GM21360 (cell line): ENCODE data around the gene GRB10.
A peak's percentile ranks its signal among the peaks of the same experiment; 100 is the strongest.

Experiments
- ATAC-seq: cut with Tn5 transposase; IDR thresholded peaks from one replicate; pipeline ENCODE4 v1.9.1; 2021; ENCODE audit warnings: mild to moderate bottlenecking, moderate library complexity; ENCODE audit not compliant: unreplicated experiment

The GRB10 gene

DNA sequence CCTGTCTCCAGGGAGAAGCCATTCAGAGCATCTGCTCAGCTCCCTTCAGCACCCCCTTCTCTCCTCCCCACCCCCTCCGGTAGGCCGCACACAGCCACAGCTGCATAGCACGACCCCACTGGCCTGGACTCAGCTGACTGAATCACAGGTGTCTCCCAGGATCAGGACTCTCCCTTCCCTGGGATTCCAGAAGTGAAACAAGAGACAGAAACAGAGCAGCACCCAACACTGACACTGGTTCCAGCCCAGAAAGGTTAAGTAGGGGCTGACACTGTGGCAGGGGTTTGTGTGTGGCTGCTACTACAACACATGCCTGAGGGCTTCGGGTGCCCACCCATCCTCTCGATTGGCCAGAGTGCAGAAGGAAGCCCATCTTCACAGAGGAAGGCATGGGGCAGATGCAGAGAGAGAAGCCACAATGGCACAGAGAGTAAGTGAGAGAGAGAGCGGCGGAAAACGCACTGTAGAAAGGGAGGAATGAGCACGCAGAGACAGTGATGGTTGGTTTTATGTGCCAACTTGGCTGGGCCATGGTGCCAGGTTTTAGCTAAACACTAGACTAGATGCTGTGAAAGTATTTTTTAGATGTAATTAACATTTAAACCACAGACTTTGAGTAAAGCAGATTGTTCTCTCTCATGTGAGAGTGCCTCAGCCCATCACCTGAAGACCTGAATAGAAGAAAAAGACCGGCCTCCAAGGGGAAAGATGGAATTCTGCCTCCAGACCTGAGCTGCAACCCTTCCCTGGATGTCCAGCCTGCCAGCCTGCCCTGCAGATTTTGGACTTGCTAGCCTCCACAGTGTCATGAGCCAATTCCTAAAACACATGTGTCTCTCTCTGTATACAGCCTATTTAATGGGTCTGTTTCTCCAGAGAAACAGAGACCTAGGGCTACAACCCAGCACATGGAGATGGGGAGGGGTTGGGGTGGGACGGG is 107.5 kb downstream of the GRB10 start:
- no peak for ATAC-seq

GRCh38 chr7:50674299-50674698 is 108.4 kb downstream of the GRB10 start:
- no peak for ATAC-seq

DNA sequence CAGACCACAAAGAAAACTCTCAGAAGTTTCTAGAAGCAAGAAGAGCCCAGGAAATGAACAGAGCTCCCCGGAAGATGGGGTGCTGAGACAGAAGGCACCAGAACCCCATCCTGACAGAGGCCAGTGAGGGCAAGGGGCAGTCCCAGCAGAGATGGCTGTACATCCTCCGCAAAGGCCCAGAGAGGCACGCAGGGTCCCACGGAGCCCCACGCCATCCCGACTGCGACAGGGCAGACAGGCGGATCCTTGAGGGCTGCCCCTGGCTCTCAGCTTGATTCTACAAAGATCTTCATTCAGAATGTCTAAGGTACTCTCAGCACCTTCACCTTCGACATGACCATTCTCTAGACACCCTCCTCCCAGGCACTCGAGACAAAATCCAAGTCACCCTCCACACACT is 109.6 kb downstream of the GRB10 start:
- no peak for ATAC-seq

- ATAC-seq, result no peak
These were observed 110.7 kb downstream of the GRB10 start for GRCh38 chr7:50672045-50672444.

GRCh38 chr7:50671386-50671785 is 111.3 kb downstream of the GRB10 start:
- ATAC-seq, result no peak

- ATAC-seq, result no peak
These were observed 112.8 kb downstream of the GRB10 start for GRCh38 chr7:50669890-50670289.

DNA sequence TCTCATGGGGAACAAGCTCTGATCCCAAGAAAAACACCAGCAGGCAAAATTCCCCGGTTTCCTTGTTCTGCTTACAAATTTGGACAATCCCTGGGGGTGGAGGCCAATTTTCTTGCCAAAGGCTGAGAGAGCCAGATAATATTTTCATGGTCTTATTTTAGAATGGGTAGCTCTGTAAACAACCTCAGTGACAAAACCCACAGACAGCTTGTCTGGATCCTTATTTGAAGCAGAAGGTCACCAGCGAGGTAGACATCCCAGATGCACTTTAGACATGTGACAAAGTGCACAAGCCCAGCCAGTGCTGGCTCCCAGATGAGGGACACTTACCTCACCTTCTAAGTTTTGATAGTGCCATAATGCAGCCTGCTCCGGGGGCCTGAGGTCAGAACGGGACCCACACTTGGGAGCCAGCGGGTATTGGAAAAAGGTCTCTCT is 114.9 kb downstream of the GRB10 start:
- no peak for ATAC-seq

GRCh38 chr7:50667338-50667737 is 115.4 kb downstream of the GRB10 start:
- ATAC-seq, result no peak

DNA sequence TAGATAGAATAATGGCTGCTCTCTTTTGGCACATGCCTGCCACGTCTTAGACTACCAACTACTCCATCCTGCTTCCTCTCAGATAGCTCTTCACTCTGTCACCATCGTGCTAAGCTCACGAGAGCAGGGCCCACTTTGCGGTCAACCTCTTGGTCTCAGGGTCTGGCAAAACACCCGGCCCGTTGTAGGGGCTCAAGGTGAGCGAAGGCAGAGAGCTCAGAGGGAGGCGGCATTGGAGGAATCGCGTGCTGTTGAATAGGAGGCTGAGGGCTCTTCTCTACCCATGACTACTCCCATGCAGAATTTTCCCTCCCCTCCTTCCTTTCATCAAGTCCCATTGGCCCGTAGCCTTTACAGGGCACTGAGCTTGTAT is 116.6 kb downstream of the GRB10 start:
- ATAC-seq, result no peak

DNA sequence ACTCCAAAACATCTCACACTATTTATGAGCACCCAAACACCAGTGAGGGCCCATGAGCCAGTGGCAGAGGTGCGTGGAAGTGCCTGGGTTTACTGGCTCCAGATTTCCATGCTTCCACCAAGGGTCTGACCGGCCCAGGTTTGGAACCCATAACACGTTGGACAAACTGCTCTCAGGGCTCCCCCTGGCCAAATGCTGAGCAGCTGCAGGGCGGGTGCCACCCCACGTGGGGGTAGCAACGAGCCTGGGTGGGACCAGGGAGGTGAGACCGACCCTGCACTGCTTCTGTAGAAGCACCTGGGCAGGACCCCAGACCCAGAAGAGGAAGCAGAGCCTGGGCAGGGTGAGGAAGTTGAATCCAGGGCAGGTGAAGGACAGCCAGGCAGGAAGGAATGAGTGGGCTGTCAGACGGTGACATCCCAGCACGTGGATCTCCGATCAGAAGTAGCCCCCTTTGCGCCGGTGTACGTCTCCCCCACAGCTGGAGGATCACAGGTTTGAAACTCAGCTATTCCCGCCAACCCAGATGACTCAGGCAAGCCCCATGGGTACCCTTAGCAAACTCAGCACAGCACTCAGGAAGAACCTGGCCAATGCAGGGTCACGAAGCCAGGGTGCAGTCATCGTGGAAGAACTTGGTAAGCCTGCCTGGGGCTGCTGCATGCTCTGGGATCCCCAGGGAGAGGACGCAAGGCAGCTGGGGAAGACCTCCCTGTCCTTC is 117.1 kb downstream of the GRB10 start:
- ATAC-seq, result no peak

DNA sequence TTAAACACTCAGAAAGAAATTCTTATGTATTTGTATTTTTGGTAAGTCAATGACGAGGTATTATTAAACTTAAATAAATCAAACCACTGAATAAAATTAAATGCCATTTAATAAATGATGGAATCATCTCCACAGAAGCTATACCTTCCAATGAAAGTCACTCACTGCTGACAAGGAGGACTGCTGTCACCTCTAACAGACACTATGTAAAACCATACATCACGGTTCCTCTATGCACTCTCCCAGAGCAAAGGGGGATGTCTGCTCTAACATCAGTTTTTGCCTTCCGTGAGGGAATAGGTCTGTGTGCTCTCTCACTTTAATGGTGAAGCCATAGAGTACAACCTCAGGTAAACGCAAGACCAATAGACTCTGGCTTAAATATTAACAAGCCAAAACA is 117.8 kb downstream of the GRB10 start:
- peak; percentile 31 for ATAC-seq

DNA sequence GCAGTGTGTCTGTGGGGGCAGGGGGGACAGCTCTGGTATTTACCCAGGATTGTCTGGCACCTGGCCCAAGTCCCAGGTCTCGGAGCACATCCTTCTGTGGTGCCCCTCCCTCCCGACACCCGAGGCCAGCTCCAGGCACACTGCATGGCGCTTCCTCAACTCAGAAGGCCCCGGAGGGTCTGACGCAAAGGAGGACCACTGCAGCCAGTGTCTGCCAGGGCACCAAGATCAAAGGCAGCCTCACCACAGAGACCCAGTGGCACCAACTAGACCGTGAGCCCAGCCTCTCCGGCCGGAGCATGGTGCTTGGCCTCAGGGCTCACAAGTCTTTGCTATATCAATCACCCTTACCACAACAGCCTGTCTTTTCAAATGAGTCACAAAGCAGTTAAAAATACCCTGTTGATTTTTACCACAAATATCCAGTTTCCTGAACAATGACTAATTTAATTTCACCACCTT is 118.2 kb downstream of the GRB10 start:
- peak; percentile 60 for ATAC-seq

DNA sequence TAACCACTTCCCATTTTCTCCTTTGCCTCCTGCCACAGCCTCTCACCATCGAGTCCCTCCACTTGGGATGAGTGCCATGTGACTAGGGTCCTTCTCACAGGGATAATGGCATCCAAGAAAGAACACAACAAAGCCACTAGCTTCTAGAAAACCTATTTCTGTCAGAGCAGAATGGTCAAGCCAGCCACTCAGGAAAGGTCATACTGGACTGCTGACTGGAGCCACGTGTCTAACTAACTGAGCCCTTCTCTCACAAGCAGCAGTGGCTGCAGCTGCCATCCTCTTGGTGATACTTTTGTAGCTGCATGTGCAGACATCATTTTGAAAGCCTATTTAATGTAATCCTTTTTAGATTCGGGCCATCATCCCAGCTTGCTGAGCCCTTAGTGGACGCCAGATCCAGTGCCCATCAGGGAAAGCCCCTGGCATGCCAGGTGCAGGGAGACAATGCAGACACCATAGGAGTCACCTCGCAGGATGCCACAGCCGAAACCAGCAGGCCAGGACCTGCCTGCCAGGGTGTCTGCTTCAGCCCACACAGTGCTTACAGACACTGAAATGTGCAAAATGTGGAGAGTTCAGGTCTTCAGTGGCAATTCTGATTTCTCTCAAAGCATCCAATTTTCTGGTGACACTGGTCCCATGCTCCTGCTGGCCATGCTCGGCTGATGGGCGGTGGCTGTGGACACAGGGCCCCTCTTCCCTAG is 119.1 kb downstream of the GRB10 start:
- no peak for ATAC-seq

GRCh38 chr7:50662996-50663395 is 119.7 kb downstream of the GRB10 start:
- no peak for ATAC-seq

DNA sequence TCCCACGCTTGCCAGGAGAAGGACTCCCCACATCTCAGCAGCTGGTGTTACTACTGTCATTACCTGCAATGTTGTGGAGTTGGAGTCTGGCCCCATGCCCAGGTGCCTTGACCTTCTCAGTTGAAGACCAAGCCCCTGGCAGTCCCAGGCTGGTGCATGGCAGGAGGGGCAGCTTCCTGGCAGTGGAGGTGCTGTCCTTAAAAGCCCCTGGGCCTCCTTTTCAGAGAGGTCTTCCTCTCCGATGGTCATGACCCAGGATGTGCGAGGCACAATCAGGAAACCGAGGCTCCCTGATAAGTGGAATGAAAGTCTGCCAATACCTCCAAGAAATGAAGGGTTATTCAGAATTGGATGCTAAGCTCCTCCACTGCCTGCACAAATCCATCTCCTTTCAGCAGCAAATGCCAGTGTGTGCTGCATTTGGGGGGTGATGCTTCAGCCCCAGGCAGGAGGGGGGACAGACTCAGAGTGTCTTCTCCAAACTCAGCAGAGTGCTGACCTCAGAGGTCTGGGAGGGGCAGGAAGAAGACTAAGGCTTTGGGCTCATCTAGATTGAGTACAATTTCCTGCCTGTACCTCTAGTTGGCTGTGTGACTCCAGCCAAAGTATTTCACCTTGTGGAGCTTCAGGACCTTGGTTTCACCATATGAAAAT is 120.5 kb downstream of the GRB10 start:
- no peak for ATAC-seq

DNA sequence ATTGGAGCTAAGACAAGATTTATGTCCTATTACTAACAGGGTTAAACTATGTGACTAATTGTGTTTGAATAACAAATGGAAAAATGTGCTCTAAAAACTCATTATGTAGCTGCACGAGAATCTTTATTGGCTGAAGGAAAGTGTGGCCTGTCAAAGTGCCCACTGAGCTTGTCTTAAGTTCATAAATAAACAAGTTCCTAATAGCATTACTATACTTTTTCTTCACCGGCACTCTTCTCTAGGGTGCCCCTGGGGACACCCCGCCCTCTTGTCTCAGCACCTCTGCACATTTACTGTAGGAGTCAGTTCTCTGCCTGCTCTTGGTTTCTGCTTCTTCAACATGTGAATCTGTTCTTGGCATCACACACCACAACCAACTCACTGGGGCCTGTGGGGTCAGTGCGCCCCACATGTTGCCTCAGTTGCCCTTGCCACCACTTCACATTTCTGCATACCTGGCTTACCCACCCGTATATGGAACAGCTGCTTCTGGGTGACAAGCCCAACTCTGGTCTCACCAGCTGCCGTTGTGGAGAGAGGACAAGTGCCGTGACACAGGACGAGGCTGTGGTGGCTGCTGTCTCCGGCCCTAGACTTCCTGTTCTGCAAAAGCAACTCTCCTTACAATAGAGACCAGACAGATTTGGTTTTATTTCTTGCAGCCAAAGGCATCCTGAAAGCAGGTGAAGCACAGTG is 121.2 kb downstream of the GRB10 start:
- peak; percentile 43 for ATAC-seq

DNA sequence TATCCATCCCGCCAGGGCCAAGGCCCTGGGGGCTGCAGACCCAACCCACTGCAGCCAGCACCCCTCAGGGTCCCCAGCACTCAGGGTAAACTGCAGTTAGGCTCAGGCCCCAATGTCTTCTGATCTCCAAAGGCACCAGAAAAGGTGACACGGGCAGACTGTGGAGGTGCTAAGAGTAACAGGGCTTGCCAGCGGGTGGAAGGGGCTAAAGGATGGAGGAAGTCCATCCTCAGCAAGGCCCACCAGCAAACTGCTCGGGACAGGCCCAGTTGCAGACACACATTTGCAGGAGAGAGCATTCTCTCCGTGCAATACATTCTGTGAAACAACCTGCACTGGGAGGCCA is 121.9 kb downstream of the GRB10 start:
- ATAC-seq, result no peak

- no peak for ATAC-seq
These were observed 122.5 kb downstream of the GRB10 start for GRCh38 chr7:50660040-50660829.

DNA sequence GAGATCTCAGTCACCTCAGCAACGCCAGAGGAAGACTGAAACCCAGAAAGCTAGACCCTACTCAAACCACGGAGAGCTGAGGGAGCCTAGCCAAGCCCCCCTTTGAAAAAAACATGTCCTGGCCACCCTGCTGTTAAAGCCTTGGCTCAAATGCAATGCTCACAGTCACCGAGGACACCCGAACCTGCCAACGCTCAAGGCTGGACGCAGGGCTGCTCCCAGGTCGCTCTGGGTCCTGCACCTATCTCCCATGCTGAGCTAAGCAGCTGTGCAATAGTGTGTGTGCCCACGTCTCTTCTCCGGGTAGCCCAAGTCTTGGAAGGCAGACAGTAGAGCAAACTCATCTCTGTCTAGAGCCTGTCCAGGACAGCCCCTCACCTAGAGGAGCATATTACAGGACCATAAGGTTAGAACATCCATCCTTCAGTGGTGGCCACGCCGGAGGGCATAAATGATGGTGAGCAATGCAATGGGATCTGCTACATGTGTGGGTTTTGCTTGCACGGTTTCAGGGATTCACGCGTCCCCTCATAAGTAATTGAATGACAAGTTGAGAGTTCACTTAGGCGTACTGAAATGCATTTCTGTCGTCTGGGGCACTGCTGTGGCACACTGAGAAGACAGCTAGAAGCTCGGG is 123.2 kb downstream of the GRB10 start:
- ATAC-seq, result no peak
